Measurements from ENCODE around the gene ALKBH4.
A peak's percentile ranks its signal among the peaks of the same experiment; 100 is the strongest.
"Not testable (repeated sequence)": the region's sequence is repeated elsewhere in the genome, so short reads cannot be mapped to it uniquely, and the experiment has no call there.

Gene ALKBH4, protein sequence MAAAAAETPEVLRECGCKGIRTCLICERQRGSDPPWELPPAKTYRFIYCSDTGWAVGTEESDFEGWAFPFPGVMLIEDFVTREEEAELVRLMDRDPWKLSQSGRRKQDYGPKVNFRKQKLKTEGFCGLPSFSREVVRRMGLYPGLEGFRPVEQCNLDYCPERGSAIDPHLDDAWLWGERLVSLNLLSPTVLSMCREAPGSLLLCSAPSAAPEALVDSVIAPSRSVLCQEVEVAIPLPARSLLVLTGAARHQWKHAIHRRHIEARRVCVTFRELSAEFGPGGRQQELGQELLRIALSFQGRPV

GRCh38 chr7:102464577-102465280 is at the start of gene ALKBH4, which contains the start of gene LRWD1:
TSS of gene ALKBH4 (minus strand) at chr7:102464863. CDS start at chr7:102464836, 27 bp downstream.
TSS of gene LRWD1 (plus strand) at chr7:102464984. CDS start at chr7:102465081, 97 bp downstream.
- peak; percentile 95 for DNase-seq (ENCODE audit: low spot score)

DNA sequence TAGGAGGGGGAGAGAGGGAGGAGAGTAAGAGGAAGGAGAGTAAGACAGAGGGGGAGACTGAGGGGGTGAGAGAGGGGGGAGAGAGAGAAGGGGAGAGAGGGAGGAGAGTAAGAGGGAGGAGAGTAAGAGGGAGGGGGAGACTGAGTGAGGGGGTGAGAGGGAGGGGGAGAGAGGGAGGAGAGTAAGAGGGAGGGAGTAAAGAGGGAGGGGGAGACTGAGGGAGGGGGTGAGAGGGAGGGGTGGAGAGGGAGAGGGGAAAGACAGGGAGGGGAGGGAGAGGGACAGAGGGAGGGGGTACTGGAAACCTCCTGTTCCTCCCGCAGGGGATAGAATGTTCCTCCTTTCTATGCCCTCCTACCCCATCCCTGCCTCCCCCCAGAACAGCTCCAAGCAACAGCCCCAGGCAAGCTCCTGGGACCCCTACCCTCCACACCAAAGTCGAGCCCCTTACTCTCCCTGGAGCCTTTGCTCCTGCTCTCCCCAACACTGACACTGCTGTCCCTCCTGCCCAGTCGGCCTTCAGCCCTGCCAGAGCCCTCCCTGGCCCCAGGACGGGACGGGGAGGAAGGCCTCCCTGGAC is 48.1 kb upstream of the ALKBH4 start:
- peak; percentile 52 for DNase-seq (ENCODE audit: low spot score)

GRCh38 chr7:102511860-102512522 is 47.3 kb upstream of the ALKBH4 start:
- DNase-seq (ENCODE audit: low spot score) = not testable (repeated sequence)

DNA sequence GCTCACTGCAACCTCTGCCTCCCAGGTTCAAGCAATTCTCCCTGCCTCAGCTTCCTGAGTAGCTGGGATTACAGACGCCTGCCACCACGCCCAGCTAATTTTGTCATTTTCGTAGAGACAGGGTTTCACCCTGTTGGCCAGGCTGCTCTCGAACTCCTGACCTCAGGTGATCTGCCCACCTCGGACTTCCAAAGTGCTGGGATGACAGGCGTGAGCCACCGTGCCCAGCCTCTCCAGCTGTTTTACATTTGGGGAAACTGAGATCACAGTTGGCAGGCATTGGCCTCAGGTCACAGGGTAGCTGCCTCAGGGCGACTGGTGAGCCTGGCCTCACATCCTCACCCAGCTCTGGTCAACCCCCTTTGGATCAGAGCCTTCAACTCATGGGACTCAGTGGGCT is 45.9 kb upstream of the ALKBH4 start:
- not testable (repeated sequence) for DNase-seq (ENCODE audit: low spot score)

- not testable (repeated sequence) for DNase-seq (ENCODE audit: low spot score)
These were observed 42.9 kb upstream of the ALKBH4 start for GRCh38 chr7:102507410-102508088.

DNA sequence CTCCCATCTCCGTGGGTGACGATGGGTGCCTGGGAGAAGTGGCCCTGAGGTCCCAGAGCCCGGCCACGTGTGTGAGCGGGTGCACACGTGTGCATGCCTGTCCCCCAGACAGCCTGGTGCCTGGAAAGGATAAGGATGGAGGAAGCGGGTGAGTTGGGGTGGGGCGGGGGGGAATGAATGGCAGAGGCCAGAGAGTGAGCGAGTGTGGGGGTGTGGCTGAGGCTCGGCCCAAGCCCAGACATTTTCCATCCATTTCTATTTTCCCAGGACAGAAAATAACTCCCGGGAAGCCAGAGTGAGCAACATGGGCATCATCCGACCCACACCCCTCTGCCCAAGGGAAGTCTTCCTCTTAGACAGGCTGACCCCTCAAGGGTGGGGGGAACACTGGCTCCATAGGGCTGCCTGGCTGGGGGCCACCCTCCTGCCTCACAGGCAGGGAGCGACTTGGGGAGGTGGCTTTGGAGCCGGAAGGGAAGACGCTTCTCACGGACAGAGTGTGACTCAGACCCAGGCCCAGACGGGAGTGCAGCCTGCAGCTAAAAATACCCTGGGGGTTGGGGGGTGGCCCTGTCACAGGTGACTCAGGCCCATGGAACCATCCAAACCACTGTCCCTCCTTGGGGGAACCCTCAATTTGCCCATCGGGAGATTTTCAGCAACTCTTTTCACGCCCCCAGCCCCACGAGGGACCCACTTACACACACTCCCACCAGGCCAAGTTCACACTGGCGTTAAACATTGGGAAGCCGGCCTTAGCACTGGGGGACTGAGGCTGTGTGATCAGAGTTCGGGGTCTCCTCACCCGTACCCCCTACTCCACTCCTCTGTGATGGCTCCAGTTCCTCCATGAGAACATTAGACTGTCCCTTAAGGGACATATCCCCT is 40.9 kb upstream of the ALKBH4 start:
- not testable (repeated sequence) for DNase-seq (ENCODE audit: low spot score)

DNA sequence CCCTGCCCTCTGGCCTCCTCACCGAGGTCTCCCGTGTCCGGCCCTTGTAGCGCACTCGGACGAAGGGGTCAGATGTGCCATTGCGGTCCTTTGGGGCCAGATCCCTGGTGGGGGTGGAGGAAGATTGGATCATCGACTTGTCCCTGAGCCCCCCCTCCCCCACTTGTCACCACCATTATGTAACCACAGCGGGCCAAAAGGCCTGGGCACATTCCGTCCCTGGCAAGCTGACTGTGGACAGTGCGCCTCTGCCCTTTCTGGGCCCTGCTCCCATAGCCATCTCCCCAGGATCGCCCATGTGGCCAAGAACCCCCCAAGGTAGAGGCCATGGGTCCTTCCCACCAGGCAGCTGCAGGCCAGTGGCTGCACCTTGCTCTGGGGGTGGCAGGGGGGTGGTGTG is 38.5 kb upstream of the ALKBH4 start:
- DNase-seq (ENCODE audit: low spot score) = not testable (repeated sequence)

GRCh38 chr7:102498321-102498720 is 33.7 kb upstream of the ALKBH4 start:
- not testable (repeated sequence) for DNase-seq (ENCODE audit: low spot score)

DNA sequence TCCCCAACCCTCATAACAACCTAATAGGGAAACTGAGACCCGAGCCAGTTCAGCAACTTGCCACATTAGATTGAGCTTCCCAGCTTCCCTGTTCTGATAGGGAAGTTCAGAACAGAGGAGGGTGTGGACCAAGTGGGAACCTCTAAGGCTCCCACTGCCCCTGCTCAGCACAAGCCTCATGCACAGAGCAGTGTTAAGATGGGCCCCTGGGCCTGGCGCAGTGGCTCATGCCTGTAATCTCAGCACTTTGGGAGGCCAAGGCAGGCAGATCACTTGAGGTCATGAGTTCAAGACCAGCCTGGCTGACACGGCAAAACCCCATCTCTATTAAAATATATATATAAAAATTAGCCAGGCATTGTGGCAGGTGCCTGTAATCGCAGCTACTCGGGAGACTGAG is 32.6 kb upstream of the ALKBH4 start:
- not testable (repeated sequence) for DNase-seq (ENCODE audit: low spot score)

DNA sequence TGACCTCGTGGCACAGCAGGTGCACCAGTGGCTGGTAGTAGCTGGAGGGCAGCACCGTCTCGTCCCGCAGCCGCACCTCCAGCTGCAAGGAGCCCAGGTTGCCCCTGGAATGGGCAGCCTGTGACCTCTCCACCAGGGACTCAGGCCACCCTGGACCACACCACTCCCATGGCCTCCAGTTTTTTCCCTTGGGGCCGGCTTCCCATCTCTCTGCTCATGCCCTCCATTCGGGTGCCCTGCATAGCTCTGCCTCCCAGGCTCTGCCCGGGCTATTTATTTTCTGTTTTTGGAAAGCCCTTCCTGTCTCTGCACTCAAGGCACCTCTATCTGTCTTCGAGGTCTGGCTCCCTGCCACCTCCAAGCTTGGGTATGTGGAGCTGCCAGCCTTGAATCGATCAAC is 32.2 kb upstream of the ALKBH4 start:
- not testable (repeated sequence) for DNase-seq (ENCODE audit: low spot score)

GRCh38 chr7:102494473-102495149 is 29.9 kb upstream of the ALKBH4 start:
- DNase-seq (ENCODE audit: low spot score) = not testable (repeated sequence)

DNA sequence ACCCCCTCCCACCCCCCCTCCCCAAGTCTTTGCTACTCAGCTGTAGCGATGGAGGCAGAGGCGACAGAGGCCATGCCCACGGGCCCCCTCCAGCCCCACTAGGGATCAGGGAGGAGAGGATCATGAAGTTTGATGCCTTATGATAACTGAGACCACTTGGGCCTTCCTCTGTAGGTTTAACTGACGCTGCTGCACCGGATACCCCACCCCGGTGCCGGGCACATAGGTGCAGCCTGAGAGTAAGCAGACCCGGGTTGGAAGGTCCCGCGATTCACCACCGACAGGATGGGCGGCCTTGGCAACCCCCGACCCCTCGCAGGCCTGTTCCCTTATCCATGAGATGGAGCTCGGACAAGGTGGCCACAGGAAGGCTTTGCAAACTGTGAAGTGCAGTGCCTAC is 29.4 kb upstream of the ALKBH4 start:
- not testable (repeated sequence) for DNase-seq (ENCODE audit: low spot score)

DNA sequence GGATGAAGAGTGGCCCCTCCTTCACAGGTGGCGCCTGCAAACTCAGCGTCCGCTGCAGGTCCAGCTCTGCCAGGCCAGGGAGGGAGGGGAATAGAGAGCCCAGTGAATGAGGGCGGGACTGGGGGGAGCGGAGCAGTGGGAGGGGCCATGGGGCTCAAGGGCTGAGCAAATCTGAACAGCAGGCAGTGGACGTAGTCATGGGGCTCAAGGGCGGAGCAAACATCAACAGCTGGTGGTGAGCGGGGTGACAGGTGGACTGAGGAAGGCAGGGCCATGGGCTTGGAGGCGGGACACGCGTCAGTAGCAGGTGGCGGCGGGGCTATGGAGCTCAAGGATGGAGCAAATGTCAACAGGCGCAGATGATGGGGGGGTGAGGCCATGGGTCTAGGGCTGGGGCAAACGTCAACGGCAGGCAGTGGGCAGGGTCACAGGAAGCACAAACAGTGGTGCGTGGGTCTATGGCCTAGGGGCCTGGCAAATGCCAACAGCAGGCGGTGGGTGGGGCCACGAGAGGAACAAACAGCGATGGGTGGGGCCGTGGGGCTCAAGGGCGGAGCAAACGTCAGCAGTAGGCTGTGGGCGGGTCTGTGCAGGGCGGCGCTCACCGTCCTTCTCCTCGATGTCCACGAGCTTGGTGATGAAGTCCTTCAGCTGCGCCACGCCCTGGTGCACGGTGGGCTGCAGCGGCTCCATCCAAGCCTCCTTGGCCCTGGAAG is 28.7 kb upstream of the ALKBH4 start:
- DNase-seq (ENCODE audit: low spot score) = not testable (repeated sequence)

DNA sequence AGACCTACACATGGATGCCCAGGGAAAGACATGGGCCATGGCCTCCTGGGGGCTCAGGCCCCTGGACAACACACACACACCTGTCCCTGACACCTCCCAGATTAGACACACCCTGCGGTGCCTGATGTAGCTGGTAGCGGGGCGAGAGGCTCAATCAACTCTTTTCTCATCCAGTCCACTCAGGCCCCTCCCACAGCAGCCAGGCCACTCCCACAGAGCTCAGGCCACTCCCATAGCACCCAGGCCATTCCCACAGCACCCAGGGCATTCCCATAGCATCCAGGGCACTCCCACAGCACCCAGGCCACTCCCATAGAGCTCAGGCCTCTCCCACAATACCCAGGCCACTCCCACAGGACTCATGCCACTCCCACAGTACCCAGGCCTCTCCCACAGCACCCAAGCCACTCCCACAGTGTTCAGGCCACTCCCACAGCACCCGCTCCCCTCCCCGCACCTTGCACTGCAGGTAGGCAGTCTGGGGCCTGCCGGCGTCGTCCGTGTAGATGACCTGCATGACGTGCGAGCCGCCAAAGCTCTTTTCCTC is 25.9 kb upstream of the ALKBH4 start:
- DNase-seq (ENCODE audit: low spot score) = not testable (repeated sequence)

GRCh38 chr7:102484317-102484716 is 19.7 kb upstream of the ALKBH4 start:
- not testable (repeated sequence) for DNase-seq (ENCODE audit: low spot score)

DNA sequence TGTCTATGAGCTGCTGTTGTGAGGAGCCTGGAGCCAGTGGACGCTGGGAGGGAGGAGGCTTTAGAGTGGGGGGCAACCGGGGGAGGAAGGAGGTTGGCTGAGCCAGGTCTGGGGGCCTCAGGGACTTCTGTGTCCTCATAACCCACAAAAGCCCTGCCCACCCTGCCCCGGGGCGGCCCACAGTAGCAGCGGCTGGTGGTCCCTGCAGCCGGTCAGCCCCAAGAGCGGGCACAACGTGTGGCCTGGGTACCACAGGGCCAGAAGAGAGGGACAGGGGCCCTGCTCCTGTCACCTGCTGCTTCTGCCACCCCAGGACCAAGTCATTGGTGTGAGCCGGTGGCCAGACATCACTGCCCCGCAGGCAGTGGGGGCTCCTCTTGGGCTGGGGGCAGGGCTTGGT is 17.3 kb upstream of the ALKBH4 start:
- not testable (repeated sequence) for DNase-seq (ENCODE audit: low spot score)

DNA sequence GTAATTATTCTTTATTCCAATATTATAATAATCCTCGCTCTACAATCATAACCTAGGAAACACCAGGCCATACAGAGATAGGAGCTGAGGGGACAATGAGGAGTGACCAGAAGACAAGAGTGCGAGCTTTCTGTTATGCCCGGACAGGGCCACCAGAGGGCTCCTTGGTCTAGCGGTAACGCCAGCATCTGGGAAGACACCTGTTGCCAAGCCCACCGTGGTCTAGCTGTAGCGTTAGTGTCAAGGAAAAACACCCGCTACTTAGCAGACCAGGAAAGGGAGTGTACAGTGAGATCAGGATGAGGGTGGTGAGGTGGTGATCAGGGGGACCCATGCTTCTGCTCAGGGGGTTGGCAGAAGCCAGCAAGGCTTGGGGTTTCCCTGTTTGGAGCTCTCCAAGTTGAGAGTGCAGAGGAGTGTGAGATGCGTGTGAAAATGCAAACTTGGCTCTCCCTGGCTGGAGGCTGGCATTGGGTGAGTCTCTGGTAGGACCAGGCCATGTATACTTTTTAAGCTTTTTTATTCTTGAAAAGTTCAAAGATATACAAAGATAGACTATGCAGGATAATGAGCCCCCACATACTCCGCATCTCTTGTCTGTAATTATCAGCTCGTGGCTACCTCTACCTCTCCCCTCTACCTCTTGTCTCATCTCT is 15.4 kb upstream of the ALKBH4 start:
- not testable (repeated sequence) for DNase-seq (ENCODE audit: low spot score)

DNA sequence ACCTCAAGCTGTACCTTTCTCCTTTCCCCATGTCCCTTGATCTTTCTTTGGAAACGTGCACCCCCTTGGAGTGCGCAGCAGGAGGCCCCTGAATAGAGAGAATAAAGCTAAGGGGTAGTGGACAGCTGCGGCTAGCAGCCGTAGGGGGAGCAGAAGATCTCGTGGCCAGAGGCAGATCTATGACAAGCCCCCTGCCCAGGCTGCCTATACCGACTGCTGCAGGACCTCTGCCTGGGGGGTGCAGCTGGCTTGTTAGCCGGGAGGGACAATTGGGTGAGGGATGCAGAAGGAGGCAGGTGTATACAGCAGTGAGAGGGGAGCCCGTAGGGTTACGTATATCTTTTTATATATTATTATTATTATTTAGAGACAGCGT is 14.5 kb upstream of the ALKBH4 start:
- not testable (repeated sequence) for DNase-seq (ENCODE audit: low spot score)

All from ecto neural progenitor cell (in vitro differentiated cells).